Measurements from ENCODE around the gene DNHD1.

DNHD1 gene

DNA sequence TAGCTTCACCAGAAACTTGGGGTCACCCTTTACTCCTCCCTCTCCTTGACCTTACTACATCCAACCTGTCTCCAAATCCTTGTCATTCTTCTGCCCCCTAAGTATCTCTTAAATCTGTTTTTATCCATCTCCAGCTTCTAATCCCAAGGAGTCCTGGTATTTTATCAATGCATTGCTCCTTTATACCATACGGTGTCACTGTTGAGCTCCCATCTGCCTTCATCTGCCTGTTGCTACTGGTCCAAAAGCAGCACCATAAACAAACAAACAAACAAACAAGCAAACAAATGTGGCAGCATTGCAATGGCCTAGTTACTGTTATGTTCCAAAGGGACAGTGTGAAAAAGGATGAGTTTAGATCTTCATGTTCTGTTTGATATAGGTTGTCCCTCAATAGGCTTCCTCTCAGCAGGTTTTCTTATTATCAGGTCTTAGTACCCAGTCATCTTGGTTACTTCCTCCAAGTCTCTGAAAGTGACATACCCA is 34.2 kb downstream of the DNHD1 start:
- DNase-seq: peak; percentile 33

DNA sequence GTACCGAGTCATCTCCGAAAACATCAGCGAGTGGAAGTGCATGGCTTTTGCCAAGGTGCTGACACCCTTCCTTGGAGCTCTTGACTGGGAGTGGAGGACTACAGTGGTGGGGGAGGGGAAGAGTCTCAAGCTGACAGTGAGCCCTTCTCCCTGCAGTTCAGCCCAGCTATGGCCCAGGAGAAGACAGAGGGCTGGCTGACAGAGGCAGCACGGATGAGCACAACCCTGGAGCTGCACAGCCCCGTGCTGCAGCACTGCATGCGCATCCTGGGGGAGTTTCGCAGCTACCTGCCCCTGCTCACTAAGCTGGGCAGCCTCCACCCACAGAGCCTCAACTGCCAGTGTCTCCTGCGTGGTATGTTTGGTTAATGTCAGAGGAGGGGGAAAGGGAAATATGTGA is 41.4 kb downstream of the DNHD1 start:
- DNase-seq: no peak

DNA sequence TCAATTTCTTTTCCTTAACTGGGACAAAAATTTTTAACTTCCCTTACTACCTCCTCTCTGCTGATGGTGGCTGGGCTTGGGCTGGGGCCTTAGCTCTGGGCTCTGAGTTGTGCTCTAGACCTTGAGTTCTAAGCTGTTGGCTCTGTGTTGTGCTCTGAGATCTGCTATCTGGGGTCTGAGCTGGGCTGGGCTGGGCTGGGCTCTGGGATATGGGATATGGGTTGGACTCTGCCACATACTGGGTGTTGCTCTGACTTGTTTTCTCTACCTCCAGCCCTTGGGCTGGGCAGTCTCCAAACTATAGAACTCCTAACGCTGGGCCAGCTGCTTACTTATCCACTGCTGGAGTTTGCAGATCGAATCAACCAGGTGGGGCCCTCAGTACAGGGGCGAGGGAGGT is 41.9 kb downstream of the DNHD1 start:
- no peak for DNase-seq

DNA sequence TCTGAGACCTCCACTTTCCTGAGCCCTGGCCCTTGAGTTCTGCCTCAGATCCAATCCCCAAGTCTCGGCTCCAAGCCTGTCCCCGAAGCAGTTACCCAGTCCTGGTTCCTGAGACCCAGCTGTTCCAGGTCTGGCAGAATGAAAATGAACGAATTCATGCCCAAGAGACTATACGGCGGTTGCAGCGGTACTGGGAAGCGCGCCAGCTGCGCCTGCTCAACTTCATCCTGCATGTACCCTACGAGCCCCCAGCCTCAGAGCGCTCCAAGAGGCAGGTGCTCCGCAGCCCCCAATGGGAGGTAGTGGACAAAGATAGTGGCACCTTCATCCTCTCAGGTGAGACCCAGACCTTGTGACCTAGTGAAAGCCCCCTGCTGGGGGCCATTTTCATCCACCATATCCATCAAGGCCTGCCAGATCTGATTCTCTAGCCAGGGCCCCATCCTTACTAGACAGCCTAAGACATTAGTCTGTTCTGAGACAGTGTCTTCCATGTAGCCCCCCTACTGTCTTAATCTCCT is 42.7 kb downstream of the DNHD1 start:
- no peak for DNase-seq

DNA sequence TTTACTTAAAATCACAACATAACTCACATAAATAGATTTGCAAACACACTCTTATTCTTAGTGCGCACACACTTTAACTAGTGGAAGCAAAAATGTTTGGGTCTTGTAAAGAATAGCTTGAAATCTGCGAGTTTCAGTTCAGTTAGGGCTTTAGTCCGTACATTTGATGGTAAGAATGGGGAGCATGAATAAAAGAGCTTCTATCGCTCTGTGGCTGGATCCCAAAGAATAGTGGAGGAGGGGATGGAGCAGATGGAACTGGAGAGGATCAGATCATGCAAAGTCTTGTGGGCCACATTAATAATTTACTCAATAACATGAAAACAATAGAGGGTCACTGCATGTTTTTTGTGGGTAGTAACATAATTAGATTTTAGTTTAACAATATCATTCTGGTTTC is 44.3 kb downstream of the DNHD1 start:
- no peak for DNase-seq

DNA sequence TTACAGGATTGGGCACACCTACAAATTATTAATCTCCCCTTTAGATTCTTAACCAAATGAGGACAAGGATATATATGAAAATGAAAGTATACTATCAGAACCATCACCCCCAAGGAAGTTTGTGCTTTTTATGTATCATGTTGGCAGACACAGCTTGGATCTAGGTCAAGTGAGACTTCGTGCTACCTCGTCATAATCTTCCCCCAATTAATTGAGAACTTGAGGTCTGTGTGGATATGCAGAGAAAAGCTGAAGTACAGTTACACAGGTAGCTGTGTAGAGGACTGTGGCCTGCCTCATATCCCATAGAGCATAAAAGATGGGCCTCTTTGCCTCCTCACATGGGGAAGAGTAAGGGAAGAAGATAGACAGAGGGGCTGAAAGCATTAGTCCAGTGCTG is 45.6 kb downstream of the DNHD1 start:
- DNase-seq: no peak

DNA sequence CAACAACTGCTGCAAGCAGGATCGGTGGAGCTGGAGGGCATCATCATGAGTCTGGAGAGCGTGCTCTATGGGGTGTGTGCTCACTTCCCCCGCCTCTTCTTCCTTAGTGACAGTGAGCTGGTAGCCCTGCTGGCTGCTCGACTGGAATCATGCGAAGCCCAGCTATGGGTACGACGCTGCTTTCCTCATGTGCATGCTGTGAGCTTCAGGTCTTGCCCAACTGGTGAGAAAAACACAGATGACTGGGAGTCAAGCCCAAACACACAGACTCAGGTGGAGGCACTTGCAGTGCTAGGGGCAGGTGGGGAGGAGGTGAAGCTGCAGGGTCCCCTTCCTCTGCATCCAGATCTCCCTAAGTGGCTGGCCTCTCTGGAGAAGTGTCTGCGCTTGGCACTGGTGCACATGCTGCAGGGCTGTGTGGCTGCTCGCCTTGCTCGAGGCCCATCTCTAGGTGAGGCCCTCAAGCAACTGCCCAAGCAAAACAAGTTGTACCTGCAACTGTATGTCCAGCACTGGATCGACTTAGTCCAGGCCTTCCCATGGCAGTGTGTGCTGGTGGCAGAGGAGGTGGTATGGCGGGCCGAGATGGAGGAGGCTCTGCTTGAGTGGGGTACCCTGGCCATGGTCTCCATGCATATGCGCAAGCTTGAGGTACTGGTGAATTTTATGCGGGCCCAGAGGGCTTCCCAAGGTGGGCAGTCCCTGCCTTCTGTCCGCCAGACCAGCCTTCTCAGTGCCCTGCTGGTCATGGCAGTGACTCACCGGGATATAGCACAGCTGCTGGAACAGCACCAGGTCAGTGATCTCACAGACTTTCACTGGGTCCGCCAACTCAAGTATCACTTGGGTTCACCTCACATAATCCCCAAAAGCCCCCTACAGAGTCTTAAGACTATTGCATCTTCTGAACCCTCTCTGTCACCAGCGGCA is 48.1 kb downstream of the DNHD1 start:
- DNase-seq: no peak

DNA sequence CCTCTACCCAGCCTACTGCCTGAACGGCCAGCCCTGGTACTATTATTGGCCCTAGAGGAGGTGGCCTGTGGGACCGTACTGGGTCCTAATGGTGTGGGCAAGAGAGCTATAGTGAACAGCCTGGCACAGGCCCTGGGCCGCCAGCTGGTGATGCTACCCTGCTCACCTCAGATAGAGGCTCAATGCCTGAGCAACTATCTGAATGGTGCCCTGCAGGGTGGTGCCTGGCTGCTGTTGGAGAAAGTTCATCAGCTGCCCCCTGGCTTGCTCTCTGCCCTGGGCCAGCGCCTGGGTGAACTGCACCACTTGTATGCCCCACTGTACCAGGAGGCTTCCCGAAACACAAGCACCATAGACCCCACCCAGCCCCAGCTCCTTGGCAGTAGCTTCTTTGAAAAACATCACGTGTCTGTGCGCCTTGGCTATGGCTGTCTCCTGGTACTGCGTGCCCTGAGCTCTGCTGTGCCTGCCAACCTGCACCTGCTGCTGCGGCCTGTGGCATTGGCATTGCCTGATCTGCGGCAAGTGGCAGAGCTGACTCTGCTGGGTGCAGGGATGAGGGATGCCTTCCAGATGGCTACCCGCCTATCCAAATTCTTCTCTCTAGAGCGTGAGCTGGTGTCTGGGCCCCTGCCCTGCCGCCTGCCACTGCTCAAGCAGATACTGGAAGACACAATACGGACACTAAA is 49.0 kb downstream of the DNHD1 start:
- DNase-seq: no peak

DNA sequence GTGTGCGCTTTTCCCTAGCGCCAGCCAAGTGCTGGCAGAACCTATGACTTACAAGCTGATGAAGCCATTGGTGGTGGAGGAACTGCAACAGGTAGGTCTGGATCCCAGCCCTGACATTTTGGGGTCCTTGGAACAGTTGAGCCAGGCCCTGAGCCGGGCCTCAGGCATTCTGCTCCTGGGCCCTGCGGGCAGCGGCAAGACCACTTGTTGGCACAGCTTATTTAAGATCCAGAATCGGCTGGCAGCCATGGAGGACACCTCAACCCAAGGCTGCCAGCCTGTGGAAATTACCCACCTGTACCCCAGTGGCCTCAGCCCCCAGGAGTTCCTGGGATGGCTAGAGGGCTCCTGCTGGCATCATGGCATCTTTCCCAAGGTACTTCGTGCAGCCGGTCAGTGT is 49.7 kb downstream of the DNHD1 start:
- no peak for DNase-seq

DNA sequence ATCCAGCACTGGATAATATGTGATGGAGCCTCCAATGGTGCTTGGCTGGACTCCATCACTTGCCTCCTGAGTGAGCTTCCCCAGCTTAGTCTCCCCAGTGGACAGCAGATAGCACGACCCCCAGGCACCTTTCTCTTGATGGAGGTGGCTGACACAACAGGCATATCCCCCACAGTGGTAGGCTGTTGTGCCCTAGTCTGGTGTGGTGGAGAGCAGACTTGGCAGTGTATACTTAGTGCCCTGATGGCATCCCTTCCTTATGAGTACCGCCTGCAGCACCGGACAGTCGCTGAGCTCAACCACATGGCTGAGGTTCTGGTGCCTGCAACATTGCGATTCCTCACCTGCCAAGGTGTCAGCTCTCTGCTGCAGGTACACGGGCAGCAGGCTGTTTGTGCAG is 50.1 kb downstream of the DNHD1 start:
- no peak for DNase-seq

DNA sequence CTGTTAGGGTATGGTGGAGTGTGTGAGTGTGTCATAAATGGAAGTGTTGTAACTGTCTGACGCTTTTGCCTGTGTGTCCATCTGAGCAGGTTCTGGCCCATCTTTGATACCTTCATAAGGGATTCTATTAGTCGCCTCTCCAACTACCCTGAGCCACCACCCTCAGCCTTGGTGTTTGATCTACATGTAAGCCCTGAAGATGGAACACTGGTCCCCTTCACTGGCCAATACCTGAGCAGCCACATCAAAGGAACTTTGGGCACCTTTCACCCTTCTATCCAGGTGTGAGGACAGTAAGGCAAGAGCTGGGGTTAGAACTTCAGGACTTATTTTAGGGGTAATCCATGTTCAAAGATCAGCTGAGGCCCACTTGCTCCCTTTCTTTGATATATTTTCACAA is 51.0 kb downstream of the DNHD1 start:
- no peak for DNase-seq

DNA sequence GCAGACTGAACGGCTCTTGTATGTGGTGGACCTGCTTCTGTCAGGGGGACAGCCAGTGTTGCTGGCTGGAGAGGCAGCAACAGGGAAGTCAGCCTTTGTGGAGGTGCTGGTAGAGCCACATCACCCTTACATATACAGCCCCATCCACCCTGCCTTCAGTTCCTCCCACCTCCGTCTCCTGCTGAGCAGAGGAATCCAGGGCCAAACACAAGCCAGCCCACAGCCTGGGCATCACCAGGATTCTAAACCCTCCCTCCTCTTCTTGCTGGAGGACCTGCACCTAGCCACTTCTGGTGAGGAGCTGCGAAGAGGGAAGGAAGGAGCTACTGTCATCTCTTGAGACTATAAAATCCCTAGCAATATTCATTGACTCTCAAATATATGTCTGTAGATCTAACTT is 51.6 kb downstream of the DNHD1 start:
- DNase-seq: no peak

DNA sequence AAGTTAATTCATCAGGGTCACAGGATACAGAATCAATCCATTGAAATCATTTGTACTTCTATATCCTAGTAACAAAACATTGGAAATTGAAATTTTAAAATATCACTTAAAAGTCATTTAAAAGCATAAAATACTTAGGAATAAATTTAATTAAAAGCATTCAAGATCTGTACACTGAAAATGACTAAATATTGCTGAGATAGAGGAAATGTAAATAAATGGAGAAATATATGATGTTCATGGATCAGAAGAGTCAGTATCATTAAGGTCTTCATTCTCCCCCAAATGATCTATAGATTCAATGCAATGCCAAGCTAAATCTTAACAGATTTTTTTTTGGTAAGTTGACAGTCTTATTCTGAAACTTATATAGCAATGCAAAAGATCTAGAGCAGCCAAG is 56.6 kb downstream of the DNHD1 start:
- no peak for DNase-seq

DNA sequence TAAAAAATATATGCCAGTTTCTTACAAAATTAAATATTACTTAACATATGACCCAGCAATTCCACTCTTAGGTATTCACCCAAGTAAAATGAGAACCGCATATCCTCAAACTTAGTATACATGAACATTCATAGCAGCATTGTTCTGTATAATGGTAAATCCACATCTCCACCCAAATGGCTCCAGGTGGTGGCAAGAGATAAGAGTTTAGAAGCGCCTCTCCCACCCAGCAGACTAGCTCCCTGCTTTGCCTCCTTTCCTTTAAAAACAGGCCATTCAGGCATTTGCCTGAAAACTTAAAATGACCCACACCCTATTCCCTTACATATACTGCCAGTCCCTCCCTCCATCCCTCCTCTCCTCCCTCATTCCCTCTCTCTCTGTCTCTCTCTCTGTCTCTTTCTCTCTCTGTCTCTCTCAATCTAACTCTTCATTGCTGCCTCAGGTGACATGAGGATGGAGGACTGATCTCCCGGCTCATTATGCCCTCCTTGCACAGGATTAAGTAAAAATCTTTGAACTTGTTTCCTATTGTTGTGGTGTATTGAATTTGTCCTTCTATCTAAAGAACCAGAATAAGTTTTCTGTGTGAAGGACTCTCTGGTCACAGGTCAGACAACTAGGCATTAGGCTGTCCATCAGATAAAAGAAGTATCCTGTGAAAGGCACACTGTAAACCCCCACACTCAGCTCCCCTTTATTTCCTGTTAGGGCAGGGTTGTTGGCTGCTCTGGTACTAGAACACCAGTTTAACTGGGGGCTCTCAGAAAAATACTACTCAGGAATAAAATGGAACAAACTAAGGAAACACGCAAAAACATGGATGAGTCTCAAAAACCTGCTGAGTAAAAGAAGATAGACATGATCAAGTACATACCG is 58.0 kb downstream of the DNHD1 start:
- no peak for DNase-seq

DNA sequence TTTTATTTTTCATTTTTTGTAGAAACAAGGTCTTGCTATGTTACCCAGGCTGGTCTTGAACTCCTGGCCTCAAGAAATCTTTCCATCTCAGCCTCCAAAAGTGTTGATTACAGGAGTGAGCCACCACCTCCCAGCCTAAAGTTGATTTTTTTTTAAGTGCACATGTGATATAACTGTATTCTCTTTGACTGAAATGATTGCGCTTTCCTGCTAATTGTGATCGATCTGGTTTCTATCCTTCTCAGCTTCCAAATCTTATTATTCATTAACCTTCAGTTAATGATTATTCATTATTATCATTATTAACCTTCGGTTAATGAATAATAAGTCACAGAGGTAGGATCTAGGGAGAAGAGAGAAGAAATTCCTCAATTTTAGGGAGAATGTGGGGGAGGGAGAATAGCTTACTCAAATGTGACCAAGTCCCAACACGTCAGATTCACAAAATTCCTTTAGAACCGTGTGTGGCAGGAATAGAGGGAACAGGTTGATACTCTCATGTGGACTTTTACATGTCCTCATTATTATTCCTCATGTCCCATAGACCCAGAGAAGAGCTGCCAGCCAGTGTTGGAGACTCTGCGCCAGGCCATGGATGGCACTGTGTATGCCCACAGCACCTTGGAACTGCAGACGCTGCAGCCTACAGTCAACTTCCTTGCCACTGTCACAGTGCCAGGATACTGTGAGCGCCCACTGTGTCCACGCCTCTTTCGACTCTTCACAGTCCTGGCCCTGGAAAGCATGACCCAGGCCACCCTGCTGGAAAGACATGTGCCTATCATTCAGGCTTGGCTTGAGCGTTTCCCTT is 59.3 kb downstream of the DNHD1 start:
- no peak for DNase-seq

DNA sequence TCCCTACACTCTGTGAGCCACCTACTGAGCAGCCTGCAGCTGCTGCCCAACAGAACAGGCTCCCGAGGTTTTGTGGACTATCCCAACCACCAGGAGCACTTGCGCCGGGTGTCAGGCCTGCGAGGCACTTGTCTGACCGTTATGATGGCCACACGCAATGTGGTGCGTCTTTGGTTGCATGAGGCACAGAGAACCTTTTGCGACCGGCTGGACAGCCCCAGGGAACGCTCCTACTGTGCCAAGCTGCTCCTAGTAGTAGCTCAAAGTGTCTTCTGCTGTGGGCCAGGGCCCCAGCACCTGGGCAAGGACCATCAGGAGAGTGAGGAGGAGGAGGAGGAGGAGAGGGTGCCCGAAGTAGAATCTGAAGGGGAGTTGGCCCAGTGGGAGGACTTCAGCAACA is 60.0 kb downstream of the DNHD1 start:
- no peak for DNase-seq

DNA sequence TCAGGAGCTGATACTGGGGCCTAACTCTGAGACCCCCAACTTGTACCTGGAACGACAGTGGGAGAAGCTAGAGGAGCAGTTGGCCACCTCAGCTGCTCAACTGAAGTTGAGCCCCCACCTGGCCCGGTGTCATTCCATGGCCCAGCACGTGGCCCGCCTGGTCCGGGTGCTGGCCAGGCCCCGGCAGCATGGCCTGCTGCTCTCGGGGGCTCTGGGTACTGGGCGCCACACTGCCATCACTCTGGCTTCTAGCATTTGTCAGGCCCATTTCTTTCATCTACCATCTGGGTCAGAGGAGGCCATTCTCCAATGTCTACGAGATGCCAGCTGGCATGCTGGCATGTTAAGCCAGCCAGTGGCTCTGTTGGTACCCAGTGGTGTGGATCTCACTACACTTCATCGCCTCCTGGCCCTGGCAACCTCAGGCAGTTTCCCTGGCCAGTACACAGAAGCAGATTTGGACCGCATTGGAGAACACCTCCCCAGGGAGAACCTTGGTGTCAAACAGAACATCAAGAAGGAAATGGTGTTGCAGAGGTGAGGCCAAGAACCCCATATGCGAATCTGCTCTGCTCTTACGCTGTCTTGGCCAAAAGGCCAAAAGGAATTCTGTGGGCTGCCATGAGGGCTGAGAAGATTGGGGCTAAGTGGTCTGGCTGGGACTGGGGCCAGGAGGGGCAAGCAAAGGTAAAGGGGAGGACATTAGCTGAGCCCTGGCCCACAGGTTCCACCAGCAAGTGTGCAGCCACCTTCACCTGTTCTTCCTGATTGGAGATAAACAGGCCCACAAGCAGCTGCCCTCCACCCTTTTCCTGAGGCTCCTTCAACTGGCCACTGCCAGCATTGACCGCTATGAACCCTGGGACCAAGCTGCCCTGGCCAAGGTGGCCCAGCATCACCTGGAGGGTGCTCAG is 60.9 kb downstream of the DNHD1 start:
- DNase-seq: no peak

DNA sequence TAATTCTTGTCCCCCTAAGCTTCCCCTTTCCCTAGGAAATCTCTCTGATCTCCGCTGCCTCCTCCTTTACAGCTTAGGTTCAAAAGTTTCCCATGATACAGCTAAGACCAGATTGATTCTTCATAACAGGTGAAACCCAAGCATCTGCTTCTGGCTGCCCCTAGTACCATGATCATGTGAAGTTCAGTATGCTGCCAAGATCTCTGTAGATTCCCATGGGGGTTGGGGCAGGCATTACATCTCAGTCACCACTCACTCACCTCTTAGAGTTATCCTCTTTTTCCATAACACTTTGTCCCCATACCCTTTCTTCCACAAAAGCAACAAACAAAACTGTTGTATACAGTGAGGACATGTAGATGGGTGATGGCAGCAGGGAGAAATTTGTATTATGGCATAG is 62.3 kb downstream of the DNHD1 start:
- no peak for DNase-seq

DNA sequence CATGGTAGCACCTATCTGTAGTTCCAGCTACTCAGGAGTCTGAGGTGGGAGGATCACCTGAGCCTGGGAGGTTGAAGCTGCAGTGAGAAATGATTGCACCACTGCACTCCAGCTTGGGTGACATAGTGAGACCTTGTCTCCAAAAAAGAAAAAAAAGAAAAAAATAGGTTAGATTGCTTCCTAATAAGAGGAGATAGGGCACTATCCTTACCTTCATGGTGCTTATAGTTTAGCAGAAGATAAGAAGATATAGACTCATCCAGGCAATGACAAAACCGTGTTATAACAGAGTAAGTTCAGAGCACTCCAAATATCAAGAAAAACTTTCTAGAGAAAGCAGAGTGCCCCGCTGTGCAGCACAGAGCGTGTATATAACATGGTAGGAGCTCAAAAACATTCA is 64.2 kb downstream of the DNHD1 start:
- DNase-seq: no peak

DNA sequence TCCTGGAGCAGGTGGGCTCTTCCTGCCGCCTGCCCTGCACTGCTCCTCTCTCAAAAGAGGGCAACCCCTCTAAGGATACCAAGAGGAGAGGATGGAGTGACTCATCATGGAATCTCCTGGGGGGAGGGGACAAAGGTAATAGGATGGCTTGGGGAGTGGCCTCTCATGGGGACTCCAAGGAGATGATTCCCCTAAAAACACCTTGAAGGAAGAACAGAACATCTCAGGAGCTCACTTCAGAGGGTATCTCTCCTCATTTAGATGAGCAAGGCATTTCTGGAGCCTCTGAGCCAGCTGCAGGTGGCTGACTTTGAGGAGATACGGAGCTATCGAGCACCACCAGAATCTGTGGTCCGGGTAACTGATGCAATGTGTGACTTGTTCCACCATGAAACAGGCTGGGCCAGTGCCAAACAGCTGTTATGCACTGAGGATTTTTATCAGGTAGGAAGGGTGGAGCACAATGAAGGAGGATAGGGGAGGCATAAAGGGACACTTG is 66.1 kb downstream of the DNHD1 start:
- DNase-seq: no peak

DNA sequence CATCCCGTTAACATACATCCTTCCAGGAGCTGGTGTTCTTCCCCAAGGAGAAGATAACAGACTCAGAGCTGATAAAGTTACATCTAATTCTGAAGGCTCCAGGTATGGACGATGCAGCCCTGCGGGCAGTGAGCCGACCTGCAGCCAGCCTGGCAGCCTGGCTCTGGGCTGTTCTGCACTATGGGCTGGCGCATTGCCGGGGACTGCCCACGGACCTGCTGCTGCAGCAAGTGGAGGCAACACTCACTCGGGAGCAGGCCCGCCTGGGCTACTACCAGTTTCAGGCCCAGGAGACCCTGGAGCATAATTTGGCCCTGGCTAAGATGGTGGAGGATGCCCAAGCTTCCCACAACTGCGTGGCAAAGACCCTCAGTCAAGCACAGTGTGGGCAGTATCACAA is 66.6 kb downstream of the DNHD1 start:
- DNase-seq: no peak
